ENCODE data around the gene CDK13.

CDK13 gene

DNA sequence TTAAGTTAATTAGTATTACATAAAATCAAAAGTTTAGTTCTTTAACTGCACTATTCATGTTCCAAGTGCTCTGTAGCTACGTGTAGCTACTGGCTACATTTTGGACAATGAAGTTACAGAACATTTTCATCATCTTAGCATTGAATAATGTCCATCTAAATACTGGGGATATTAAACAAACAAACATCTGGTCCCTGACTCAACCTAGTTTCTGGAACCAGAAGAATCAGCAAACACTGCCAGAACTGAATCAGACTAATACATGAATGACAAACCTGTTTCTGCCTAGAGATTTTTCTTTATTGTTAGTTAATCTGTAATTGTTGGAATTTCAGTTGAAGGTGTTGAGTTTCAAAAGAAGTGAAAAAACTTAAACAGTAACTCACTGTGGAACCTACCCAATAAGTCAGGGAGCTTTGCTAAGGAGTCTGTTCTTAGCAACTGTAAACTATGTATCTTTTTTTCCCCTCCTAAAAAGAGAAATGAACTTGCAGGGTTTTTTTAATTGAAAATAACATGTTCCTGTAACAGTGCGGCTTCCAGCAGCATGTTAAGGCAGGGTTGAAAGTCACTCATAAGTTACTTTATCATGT is 58.3 kb downstream of the CDK13 start:
- in situ Hi-C loops (cut with MboI; ENCODE audit: low sequenced_read_pairs): no loop called here

DNA sequence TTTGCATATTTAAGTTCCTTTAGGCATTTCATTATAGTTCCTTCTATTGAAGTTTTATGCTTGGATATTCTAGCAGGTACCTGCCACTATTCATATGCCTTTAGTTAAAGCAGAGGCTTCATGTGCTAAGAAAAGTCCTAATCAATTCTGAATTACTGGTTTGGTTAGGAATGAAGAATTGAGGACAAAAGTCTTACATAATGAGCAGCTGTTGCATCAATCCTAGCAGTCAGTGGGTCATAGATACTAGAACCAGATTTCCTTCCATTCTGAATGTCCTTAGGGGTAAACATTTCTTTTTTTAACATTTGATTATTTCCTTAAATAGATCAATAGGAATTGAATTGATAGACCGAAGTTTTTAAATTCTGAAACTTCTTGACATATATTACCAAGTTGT is 59.2 kb downstream of the CDK13 start:
- in situ Hi-C loops (cut with MboI; ENCODE audit: low sequenced_read_pairs): no loop called here

DNA sequence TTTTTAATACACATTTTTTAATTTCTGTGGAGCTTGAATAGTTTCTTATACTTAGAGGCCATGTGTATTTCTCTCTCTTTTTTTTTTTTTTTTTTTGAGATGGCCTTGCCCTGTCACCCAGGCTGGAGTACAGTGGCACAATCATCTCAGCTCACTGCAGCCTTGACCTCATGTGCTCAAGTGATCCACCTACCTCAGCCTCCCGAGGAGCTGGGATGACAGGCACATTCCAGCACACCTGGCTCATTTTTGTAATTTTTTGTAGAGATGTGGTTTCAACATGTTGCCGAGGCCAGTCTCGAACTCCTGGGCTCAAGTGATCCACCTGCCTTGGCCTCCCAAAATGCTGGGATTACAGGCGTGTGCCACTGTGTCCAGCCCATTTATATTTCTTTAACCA is 64.3 kb downstream of the CDK13 start:
- in situ Hi-C loops (cut with MboI; ENCODE audit: low sequenced_read_pairs): no loop called here

DNA sequence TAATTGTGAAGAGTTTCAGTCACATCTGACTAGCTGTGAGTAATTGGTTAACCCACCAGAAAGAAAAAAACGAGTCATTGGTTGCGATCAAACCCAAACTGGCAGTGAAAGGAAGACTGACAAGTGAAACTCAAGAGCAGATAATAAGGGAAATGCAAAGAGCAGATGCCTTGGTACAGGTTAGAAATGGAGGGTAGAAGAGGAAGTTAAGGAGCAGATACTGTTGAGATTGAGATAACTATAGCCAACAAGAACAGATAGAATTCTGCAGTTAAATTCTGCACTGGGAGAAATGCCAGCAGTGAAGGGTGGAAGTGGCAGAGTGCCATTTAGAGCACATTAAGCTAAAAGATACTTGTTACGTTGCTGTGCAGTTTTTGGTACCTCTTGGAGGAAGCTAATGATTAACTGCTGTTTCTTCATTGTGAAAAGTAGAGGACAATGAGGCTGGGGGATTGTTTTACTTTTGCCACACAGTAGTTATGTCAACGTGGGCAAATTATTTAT is 65.8 kb downstream of the CDK13 start:
- in situ Hi-C loops (cut with MboI; ENCODE audit: low sequenced_read_pairs): no loop called here

DNA sequence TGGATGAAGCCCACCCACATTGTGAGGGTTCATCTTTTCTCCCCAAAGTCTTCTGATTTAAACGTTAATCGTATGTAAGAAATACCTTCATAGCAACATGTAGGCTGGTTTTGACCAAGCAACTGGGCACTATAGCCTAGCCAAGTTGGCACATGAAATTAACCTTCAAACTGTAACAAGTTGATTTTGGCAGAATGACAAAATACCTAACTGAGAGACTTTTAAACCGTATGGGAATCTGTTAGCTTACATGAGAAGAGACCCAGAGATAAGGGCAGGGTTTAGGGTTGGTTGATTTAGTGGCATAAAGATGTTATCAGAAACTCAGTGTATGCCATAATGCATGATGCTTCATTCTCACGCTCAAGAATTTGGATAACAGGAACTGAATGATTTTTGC is 69.5 kb downstream of the CDK13 start:
- in situ Hi-C loops (cut with MboI; ENCODE audit: low sequenced_read_pairs): no loop called here

DNA sequence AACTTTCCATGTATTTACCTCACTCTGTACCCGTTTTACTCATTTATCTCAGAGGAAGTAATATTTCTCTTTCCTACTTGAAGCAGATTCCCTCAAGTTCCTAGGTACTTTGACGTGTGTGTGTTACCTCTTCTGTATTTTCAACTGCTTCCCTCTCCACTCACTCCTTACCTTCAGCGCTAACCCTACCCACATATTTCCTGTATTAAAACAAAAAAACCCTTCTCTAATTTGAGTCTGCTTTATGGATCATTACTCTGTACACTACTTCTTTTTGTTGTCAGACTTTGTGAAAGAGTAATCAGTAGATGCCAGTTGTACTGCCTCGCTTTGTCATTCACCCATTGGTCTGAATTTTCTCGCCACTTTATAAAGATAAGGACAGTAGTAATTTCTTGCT is 74.0 kb downstream of the CDK13 start:
- in situ Hi-C loops (cut with MboI; ENCODE audit: low sequenced_read_pairs): no loop called here

DNA sequence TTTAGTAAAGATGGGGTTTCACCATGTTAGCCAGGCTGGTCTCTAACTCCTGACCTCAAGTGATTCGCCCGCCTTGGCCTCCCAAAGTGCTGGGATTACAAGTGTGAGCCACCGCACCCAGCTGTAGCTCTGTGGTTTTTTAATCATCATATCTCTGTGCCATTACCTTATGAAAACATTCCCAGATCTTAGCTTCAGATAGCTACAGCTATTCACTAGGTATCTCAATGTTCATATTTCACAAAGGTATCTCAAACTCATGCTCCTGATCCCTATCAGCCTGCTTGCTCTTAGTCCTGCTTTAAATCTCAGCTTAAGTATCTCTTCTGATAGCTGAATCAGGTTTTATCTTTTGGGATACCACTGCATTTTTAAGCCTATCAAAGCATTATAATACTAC is 74.8 kb downstream of the CDK13 start:
- in situ Hi-C loops (cut with MboI; ENCODE audit: low sequenced_read_pairs): no loop called here

DNA sequence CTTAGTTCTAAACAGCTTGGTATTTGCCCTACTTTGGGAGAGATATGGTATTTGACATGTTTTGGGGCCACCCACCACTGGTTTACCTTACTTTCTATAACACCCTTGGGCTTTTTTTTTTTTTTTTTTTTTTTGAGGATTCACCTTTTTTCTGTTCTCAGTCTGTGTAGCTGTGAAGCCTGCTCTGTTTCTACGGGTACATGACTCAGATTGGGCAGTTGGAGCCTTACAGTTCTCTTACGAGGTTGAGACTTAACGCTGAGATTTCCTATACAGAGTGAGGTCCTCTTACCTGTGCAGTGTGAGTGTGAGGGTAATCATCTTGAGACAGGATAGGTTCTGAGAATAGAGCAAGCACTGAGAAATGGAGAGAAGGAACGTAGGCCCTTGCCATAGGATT is 77.5 kb downstream of the CDK13 start:
- in situ Hi-C loops (cut with MboI; ENCODE audit: low sequenced_read_pairs): no loop called here

DNA sequence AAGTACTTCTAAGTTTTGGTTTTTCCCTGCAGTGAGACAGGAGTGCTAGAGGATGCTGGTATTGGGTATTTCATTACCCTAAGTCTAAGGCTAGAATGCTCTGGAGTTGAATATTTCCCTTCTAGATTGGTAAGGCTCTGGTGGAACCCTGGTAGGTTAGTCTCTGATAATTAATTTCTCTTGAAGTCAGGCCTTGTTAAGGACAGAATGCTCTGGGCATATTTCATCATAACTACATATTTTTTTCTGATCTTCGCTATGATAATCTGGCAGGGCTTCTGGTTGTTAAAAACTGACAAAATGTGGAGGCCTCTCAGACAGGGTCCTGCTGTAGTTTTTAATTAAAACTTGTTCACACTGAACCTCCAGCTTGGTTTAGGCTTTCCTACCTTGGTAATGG is 83.8 kb downstream of the CDK13 start:
- in situ Hi-C loops (cut with MboI; ENCODE audit: low sequenced_read_pairs): no loop called here

DNA sequence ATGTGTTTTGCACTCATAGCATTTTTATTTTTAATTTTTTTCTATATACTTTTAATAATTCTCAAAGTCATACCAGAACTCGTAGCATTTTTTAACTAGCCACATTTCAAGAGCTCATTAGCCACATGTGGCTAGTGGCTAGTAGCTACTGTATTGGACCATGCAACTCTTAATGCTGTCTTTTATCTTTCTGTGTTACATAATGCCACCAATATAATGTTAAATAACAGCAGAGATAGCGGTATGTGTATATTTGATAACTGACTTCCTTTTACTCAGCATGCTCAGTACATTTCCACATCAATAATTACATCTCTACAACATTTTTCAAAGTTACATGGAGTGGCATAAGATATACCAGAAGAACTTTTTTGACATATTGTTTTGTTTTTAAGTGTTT is 91.4 kb downstream of the CDK13 start:
- in situ Hi-C loops (cut with MboI; ENCODE audit: low sequenced_read_pairs): no loop called here

DNA sequence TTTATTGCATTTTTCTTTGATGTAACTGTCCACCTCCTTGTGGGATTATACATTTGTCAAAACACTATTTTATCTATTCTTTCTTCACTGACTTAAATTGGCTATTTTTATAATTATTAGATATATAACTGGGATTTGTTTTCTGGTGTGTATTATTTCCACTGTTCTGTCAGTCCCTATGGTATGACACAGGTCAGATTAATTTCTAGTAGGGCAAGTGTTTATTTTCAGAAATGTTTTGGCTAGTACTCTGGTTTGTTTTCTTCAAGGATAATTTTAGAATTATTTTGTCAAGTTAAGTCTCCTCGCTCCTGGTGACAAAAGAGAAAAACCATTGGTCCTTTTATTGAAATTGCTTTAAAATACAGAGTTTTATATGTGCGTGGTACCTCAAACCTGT is 93.1 kb downstream of the CDK13 start:
- in situ Hi-C loops (cut with MboI; ENCODE audit: low sequenced_read_pairs): no loop called here

DNA sequence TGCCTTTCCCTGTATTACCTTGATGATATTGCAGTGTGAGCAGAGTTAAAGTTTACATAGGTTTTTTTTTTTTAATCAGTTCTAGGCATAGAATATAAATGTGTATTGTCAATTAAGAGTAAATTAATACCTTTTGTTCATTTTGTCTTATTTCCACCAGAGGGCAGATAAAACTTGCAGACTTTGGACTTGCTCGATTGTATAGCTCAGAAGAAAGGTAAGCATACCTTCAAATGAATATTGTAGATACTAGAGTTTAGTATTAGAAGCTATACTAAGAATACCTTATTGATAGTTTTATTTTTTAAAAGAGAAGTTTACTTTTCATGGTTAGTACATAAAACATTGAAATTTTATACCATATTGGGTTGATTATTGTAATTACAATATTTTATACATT is 97.6 kb downstream of the CDK13 start:
- in situ Hi-C loops (cut with MboI; ENCODE audit: low sequenced_read_pairs): no loop called here

DNA sequence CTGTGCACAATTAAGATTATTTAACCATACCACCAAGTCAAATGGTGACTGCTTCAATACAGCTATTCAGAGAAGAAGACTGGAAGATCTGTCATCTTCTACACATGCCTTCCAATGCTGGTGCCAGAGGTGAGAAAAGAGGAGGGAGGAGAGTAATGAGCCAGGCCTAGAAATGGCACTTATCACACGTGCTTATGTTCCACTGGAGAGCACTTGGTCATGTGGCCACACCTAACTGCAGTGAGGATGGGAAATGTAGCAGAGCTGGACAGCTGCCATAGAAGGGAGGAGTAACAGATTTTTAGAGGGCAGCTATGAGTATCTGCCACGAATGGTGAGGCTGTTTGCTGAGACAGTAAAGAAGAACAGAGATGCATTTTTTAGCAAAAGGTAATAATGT is 107.2 kb downstream of the CDK13 start:
- in situ Hi-C loops (cut with MboI; ENCODE audit: low sequenced_read_pairs): loop anchor here (10.0 kb wide), 1 partner anchor 162 kb away; no protein-coding TSS in a partner anchor

DNA sequence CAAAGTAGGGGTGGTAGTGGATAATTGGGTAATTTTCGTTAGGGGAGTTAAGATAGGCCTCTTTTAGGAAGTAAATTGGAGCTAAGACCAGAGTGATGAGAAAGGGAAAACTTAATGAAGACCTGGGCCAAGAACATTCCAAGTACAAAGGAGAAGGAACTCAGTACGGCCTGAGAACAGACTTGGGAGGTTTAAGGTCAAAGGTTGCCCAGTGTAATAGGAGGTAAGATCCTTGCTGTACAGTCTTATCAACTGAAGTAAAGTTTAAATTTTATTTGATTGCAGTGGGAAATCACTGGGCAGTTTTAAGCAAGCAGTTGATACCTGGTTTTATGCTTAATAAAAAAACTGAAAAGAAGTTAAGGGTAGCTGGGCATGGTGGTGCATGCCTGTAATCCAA is 108.0 kb downstream of the CDK13 start:
- in situ Hi-C loops (cut with MboI; ENCODE audit: low sequenced_read_pairs): loop anchor here (10.0 kb wide), 1 partner anchor 163 kb away; no protein-coding TSS in a partner anchor

DNA sequence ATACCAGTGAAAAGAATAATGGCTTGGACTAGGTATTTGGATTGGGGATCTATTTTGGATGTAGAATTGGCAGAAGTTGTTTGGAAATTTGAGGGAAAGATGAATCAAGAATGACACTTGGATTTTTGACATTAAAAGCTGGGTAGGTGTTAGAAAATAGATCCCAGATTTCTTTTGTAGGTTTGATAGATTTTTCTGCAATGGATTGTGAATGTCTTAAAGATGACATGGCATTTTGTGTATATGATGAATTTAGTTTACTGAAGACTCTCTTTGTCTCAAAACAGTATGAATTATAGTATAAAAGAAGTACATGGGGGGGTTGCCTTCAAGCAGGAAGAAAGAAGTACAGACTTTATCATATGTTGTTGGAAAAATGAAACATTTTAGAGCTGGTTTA is 108.6 kb downstream of the CDK13 start:
- in situ Hi-C loops (cut with MboI; ENCODE audit: low sequenced_read_pairs): loop anchor here (10.0 kb wide), 1 partner anchor 164 kb away; no protein-coding TSS in a partner anchor

DNA sequence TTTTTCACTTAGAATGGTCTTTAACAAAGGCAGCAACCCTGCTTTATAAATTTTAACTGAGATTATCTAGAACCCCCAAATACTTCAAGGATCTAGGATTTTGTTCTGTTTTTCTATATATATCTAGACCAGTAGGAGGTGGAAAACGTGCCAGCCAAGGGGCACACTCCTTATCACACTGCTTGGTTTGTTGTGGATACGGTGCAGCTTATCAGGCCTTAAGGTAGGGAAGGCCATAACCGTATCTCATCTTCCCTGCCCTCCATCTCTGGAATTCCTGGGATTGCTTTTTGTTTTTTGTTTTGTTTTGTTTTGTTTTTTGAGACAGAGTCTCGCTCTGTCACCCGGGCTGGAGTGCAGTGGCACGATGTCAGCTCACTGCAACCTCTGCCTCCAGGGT is 109.0 kb downstream of the CDK13 start:
- in situ Hi-C loops (cut with MboI; ENCODE audit: low sequenced_read_pairs): loop anchor here (10.0 kb wide), 1 partner anchor 164 kb away; no protein-coding TSS in a partner anchor

DNA sequence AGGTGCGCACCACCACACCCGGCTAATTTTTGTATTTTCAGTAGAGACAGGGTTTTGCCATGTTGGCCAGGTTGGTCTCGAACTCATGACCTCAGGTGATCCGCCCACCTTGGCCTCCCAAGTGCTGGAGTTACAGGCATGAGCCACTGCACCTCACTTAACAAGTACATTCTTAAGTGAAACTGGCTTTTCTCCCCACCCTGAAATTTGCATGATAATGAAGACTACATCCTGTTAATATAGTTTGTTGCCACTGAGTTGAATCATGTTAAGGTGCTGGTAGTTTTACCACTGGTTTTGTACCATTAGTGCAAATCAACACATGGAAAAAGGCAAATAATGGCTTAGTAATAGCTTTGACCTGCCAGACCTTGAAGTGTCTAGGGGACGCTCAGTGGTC is 122.2 kb downstream of the CDK13 start:
- in situ Hi-C loops (cut with MboI; ENCODE audit: low sequenced_read_pairs): no loop called here

DNA sequence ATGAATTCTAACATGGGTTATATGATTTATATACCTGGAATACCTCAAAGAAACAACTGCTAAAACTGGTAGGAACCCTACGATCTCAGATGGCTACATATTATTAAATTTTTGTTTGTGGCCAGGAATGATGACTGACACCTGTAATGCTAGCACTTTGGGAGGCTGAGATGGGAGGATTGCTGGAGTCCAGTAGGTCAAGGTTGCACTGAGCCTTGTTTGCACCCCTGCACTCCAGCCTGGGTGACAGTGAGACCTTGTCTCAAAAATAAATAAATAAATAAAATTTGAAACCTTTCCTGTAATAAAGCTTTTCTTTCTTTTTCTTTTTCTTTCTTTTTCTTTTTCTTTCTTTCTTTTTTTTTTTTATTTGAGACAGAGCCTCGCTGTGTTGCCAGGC is 123.2 kb downstream of the CDK13 start:
- in situ Hi-C loops (cut with MboI; ENCODE audit: low sequenced_read_pairs): no loop called here

DNA sequence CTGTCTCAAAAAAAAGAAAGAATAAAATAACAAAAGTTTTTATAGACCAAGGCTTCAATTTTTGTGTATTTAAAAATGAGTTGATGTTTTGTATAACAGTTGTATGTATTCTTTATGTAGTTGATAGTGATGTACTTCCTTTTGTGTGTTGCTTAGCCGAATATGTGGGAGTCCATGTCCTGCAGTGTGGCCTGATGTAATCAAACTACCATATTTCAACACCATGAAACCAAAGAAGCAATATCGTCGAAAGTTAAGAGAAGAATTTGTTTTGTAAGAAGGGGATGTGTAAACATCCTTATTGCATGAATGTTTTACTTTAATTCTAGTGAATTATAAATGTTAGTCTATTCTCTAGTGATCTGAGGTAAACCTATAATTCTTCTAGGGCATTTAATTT is 127.8 kb downstream of the CDK13 start:
- in situ Hi-C loops (cut with MboI; ENCODE audit: low sequenced_read_pairs): no loop called here

DNA sequence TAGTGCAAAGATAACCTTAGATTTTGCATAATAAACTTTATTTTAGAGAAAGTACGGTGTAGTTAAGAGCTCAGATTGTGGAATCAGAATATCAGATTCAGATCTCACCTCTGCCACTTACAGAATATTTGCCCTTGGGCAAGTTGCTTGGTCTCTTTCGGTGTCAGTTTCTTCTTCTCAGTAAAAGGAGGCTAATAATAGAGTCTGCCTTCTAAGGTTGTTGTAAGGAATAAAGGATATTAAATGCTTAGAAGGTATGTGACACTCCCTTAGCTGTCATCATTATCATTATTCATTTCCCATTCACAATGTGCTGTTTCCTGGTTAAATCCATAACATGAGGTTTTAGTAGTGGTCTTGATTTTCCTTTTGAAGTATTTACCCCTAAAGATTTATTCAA is 142.1 kb downstream of the CDK13 start:
- in situ Hi-C loops (cut with MboI; ENCODE audit: low sequenced_read_pairs): no loop called here

DNA sequence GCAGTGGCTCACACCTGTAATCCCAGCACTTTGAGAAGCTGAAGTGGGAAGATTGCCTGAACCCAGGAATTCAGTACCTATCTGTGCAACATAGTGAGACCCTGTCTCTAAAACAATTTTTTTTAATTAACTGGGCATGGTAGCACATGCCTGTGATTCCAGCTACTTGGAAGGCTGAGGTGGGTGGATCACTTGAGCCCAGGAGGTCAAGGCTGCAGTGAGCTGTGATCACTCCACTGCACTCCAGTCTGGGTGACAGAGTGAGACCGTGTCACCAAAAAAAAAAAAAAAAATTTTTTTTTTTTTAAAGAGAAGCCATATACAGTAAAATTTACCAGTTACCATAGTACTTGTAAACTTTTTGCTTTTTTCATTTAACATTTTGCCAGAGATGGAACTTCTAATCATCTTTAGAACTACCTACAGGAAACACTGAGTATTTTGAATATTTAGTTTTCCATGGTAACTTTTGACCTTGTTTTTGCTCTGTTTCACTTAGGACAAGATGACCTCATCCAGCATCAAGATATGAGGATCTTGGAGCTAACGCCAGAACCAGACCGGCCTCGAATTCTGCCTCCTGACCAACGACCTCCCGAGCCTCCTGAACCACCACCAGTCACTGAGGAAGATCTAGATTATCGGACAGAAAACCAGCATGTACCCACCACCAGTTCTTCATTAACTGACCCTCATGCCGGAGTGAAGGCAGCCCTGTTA is 143.7 kb downstream of the CDK13 start:
- in situ Hi-C loops (cut with MboI; ENCODE audit: low sequenced_read_pairs): no loop called here

DNA sequence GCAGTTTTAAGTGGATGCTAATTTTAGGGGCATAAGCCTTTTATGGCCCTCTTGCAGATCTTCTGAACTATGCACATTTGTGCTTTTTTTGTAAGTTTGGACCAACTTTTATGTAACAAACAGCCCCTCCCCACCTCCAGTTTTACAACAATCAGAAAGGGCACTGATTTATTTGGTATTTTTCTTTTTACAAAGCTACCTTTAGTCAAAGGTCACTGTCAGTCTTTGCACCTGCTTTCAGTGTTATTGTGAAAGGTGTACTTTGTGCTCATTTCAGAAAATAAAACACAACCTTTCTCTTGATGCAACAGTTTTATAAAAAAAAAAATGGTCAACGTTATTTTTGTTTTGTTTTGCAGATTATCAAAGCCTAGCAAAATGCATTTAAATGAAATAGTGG is 145.2 kb downstream of the CDK13 start:
- in situ Hi-C loops (cut with MboI; ENCODE audit: low sequenced_read_pairs): no loop called here

Measured in HL-60/S4 (cell line).